HepG2 (cell line): ENCODE measurements around the gene ATG16L2. TPM values are rescaled to one million over a fixed set of nuclear protein-coding genes. Genes with fewer than 3 reads are reported as not detected.

Experiments used
- ATAC-seq: fragments of 200-7000 bp; cut with Tn5 transposase; 3 replicates; pipeline ENCODE4 v1.9.1; 2020; ENCODE audit warnings: mild to moderate bottlenecking, moderate library complexity
- BruUV-seq: library from RNA; stranded (reverse); fragments of 400-500 nt; replicated peaks from 2 replicates; lab custom pipeline; 2021; lab: Mats Ljungman, UMichigan
- CTCF ChIA-PET: fragments of 300-600 bp; formaldehyde crosslinking; extraction: SDS; loops from one replicate; lab custom pipeline; 2021; ENCODE audit warnings: low total read pairs, inconsistent platforms, low intra/inter-chr PET ratio; lab: Yijun Ruan, JAX
- POLR2A ChIA-PET: fragments of 350-600 bp; sonication (Branson Sonifier 250); formaldehyde crosslinking; loops from one replicate; lab custom pipeline; 2020; ENCODE audit warnings: antibody characterized with exemption, inconsistent platforms; lab: Yijun Ruan, JAX
- DNase-seq: peaks from one replicate; pipeline ENCODE4 v3.0.0-alpha.2; 2015; ENCODE audit warnings: low spot score
- FAIRE-seq: peaks from 3 replicates; lab custom pipeline; 2011; peaks lifted over from hg19 to GRCh38; lab: Jason Lieb, UNC
- H2AFZ ChIP-seq: one replicate; pipeline ENCODE4 v1.6.1; 2011; ENCODE audit warnings: low read length, inconsistent platforms
- H3K27ac ChIP-seq: fragments of 300-600 bp; 3 replicates; pipeline ENCODE4 v1.8.0; 2011; ENCODE audit warnings: mixed run types, mild to moderate bottlenecking, mixed read lengths, low read length, inconsistent platforms; ENCODE audit not compliant: insufficient read depth; ENCODE audit errors: extremely low read length
- H3K27me3 ChIP-seq, 2 experiments: fragments of 200-600 bp in 1 of 2; 2 replicates in 1 of 2; 3 replicates in 1 of 2; pipeline versions ENCODE4 v1.6.0 to v1.8.0; 2011; ENCODE audit warnings: low read length in 2 of 2, mild to moderate bottlenecking in 2 of 2, moderate library complexity in 2 of 2, inconsistent platforms in 1 of 2; ENCODE audit not compliant: insufficient read depth in 2 of 2, control insufficient read depth in 1 of 2
- H3K36me3 ChIP-seq, 2 experiments: fragments of 200-600 bp in 1 of 2; replicated peaks in 1 of 2; 2 replicates in 1 of 2; 3 replicates in 1 of 2; pipeline versions ENCODE4 v1.5.1 to v1.8.0; 2011; ENCODE audit warnings: low read length in 2 of 2, inconsistent platforms in 1 of 2; ENCODE audit not compliant: insufficient read depth in 2 of 2, control insufficient read depth in 1 of 2
- H3K4me1 ChIP-seq: 2 replicates; pipeline ENCODE4 v1.5.1; 2012; ENCODE audit warnings: low read length, inconsistent platforms; ENCODE audit not compliant: insufficient read depth
- H3K4me2 ChIP-seq: 2 replicates; pipeline ENCODE4 v1.6.0; 2011; ENCODE audit warnings: low read depth, low read length, inconsistent platforms
- H3K4me3 ChIP-seq, 3 experiments: fragments of 200-600 bp in 1 of 3; sonication (generic), shearing (Covaris generic) in 1 of 3; replicated peaks in 1 of 3; 2 replicates each; pipeline ENCODE4 v1.5.1; 2011 to 2016; ENCODE audit warnings: low read length in 3 of 3, inconsistent platforms in 2 of 3, low read depth in 2 of 3, mild to moderate bottlenecking in 2 of 3, control low read depth in 1 of 3, mixed read lengths in 1 of 3; ENCODE audit not compliant: insufficient read depth in 1 of 3
- H3K79me2 ChIP-seq: one replicate; pipeline ENCODE4 v1.6.1; 2011; ENCODE audit warnings: low read length, inconsistent platforms; ENCODE audit not compliant: insufficient read depth
- H3K9ac ChIP-seq: 2 replicates; pipeline ENCODE4 v1.6.0; 2011; ENCODE audit warnings: mild to moderate bottlenecking, low read depth, low read length, inconsistent platforms; ENCODE audit not compliant: insufficient read depth
- H3K9me3 ChIP-seq: 2 replicates; pipeline ENCODE4 v1.5.1; 2012; ENCODE audit warnings: mild to moderate bottlenecking, low read length
- H4K20me1 ChIP-seq: 2 replicates; pipeline ENCODE4 v1.6.0; 2011; ENCODE audit warnings: inconsistent platforms, mild to moderate bottlenecking, low read length, moderate library complexity; ENCODE audit not compliant: insufficient read depth
- IKZF1 ChIP-seq: fragments of 450-650 bp; IDR thresholded peaks from 2 replicates; pipeline ENCODE4 v1.7.1; 2016
- KDM5A ChIP-seq: fragments of 200-600 bp; sonication (generic); IDR thresholded peaks from 2 replicates; pipeline ENCODE4 v1.7.0; 2018; ENCODE audit warnings: antibody characterized with exemption, mild to moderate bottlenecking, low read length, borderline replicate concordance
- POLR2AphosphoS5 ChIP-seq: IDR thresholded peaks from 2 replicates; pipeline ENCODE4 v1.6.1; 2012; ENCODE audit warnings: low read depth, low read length
- SNAI1 ChIP-seq: sonication (generic); formaldehyde crosslinking; IDR thresholded peaks from 2 replicates; pipeline ENCODE4 v1.5.0; 2020; ENCODE audit warnings: mild to moderate bottlenecking, missing genetic modification reagents, borderline replicate concordance
- WIZ ChIP-seq: sonication (generic); formaldehyde crosslinking; IDR thresholded peaks from 2 replicates; pipeline ENCODE4 v1.5.1; 2020; ENCODE audit warnings: mild to moderate bottlenecking, missing genetic modification reagents
- XRCC5 ChIP-seq: fragments of 200-400 bp; formaldehyde crosslinking; optimal IDR thresholded peaks from 2 replicates; pipeline ENCODE3; 2017; ENCODE audit warnings: mild to moderate bottlenecking, low read length
- ZBTB37 ChIP-seq: sonication (generic); formaldehyde crosslinking; IDR thresholded peaks from 2 replicates; pipeline ENCODE4 v1.4.0; 2020; ENCODE audit warnings: mild to moderate bottlenecking, missing genetic modification reagents
- ZNF782 ChIP-seq: sonication (generic); formaldehyde crosslinking; IDR thresholded peaks from 2 replicates; pipeline ENCODE4 v1.4.0; 2020; ENCODE audit warnings: missing genetic modification reagents, mild to moderate bottlenecking, borderline replicate concordance
- ZSCAN30 ChIP-seq: sonication (generic); formaldehyde crosslinking; IDR thresholded peaks from 2 replicates; pipeline ENCODE4 v1.5.0; 2020; ENCODE audit warnings: mild to moderate bottlenecking, missing genetic modification reagents
- WGBS: methylation state at CpG from one replicate; pipeline ENCODE4 v1.1.6; 2017; ENCODE audit warnings: low lambda C conversion rate; 5-methylcytosine and 5-hydroxymethylcytosine counted together
- in situ Hi-C: cut with HindIII; loops from 2 replicates; pipeline ENCODE4 v1.10.0; 2017; ENCODE audit warnings: low pct_unique_long_range_greater_than_20kb; ENCODE audit not compliant: extremely low pct_ligation_motif_present
- intact Hi-C: fragments of 100-400 bp; cut with micrococcal nuclease; formaldehyde crosslinking; loops from one replicate; pipeline ENCODE4 v1.10.0; 2022; ENCODE audit not compliant: unreplicated experiment
- polyA plus RNA-seq, 8 experiments: library from polyadenylated mRNA; depleted of rRNA in 3 of 8; stranded (reverse) in 7 of 8; unstranded in 1 of 8; fragments of >200 nt; fragmentation: Illumina TruSeq in 4 of 8; extraction: Trizol in 4 of 8; gene quantifications; 2 replicates each; pipeline versions ENCODE4 v1.2.1 to v1.2.3, GENCODE V29; 2011 to 2016; ENCODE audit warnings: low read depth in 4 of 8, missing spikeins in 1 of 8, mixed read lengths in 1 of 8; ENCODE audit not compliant: insufficient read depth in 1 of 8
- total RNA-seq, 5 experiments: library from RNA; depleted of rRNA; stranded (reverse); fragments of >200 nt; fragmentation: Illumina TruSeq; extraction: Trizol; gene quantifications; 2 replicates each; pipeline ENCODE4 v1.2.3, GENCODE V29; 2016; ENCODE audit warnings: low read depth in 1 of 5
- TF ChIP-seq, protein P1 (sequence below): sonication (generic); formaldehyde crosslinking; IDR thresholded peaks from 2 replicates; pipeline ENCODE4 v1.8.1; 2023; ENCODE audit warnings: mild to moderate bottlenecking, inconsistent platforms, moderate library complexity, missing genetic modification reagents, borderline replicate concordance
- TF ChIP-seq, protein P2 (sequence below): conservative IDR thresholded peaks from 2 replicates; pipeline ENCODE4 v1.6.1; 2018; ENCODE audit warnings: missing genetic modification reagents

Gene ATG16L2
- total and polyA plus RNA-seq, 2 of the 13 experiments (the other 11 are each of a cell fraction or from before 2014, with no cell fraction given) = 6.2 to 14.8 TPM

DNA sequence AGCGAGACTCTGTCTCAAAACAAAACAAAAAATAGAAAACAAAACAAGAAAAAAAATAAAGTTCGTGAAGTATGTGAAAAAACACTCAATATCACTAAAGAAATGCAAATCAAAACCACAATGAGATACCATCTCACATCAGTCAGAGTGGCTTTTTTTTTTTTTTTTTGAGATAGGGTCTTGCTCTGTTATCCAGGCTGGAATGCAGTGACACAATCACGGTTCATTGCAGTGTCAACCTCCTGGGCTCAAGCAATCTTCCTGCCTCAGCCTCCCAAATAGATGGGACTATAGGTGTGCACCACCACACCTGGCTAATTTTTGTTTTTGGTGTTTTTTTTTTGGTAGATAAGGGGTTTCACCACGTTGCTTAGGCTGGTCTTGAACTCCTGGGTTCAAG is 37.5 kb downstream of the ATG16L2 start:
- Histone ChIP-seq H3K9me3 (no peaks in the 10 kb centered on the region), H3K9ac (no peak overlapping the region), H3K79me2 (no peaks in the 10 kb centered on the region), H3K27me3 (no peaks in the 10 kb centered on the region), H3K4me1 (no peaks in the 10 kb centered on the region), H3K27ac (no peak overlapping the region), H3K4me2 (no peak overlapping the region), H3K36me3 (peaks cover 10 to 36% of the 10 kb centered on the region in 2 experiments)
- intact Hi-C loops = no loop called here
- FAIRE-seq (no peak), DNase-seq (no peak), ATAC-seq (no peak)
- BruUV-seq = no TSS peak
- in situ Hi-C loops = no loop called here
- TF ChIP-seq SNAI1 = no peak
- no peak for TF ChIP-seq ZNF782 (CRISPR knock-in tag)
- TF ChIP-seq, protein P1, sequence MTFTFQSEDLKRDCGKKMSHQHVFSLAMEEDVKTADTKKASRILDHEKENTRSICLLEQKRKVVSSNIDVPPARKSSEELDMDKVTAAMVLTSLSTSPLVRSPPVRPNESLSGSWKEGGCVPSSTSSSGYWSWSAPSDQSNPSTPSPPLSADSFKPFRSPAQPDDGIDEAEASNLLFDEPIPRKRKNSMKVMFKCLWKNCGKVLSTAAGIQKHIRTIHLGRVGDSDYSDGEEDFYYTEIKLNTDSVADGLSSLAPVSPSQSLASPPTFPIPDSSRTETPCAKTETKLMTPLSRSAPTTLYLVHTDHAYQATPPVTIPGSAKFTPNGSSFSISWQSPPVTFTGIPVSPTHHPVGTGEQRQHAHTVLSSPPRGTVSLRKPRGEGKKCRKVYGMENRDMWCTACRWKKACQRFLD = no peak
- TF ChIP-seq XRCC5 = no peak
- TF ChIP-seq, all 625 proteins: peak for 0
- Histone ChIP-seq H2AFZ (no peak overlapping the region), H4K20me1 (no peaks in the 10 kb centered on the region), H3K4me3 (no peak overlapping the region)
- ChIA-PET CTCF (no interaction called here), POLR2A (no interaction called here)
- WGBS = 96% methylated on average over 4 of the region's 4 CpGs

- Histone ChIP-seq H3K27me3 (no peaks in the 10 kb centered on the region), H3K9me3 (no peaks in the 10 kb centered on the region), H3K9ac (no peak overlapping the region), H3K79me2 (no peaks in the 10 kb centered on the region), H3K4me3 (no peak overlapping the region), H3K4me2 (no peak overlapping the region), H3K36me3 (peaks cover 9 to 30% of the 10 kb centered on the region in 2 experiments), H3K4me1 (no peaks in the 10 kb centered on the region), H2AFZ (no peak overlapping the region), H3K27ac (no peak overlapping the region), H4K20me1 (no peaks in the 10 kb centered on the region; the same call in 1 of the 2 replicates)
- no TSS peak for BruUV-seq
- in situ Hi-C loops (no loop called here), intact Hi-C loops (no loop called here)
- no peak for TF ChIP-seq KDM5A
- TF ChIP-seq ZBTB37 (CRISPR knock-in tag) = no peak
- no peak for TF ChIP-seq IKZF1
- TF ChIP-seq, protein P2, sequence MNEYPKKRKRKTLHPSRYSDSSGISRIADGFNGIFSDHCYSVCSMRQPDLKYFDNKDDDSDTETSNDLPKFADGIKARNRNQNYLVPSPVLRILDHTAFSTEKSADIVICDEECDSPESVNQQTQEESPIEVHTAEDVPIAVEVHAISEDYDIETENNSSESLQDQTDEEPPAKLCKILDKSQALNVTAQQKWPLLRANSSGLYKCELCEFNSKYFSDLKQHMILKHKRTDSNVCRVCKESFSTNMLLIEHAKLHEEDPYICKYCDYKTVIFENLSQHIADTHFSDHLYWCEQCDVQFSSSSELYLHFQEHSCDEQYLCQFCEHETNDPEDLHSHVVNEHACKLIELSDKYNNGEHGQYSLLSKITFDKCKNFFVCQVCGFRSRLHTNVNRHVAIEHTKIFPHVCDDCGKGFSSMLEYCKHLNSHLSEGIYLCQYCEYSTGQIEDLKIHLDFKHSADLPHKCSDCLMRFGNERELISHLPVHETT (CRISPR knock-in tag) = no peak
- TF ChIP-seq ZSCAN30 = no peak
- TF ChIP-seq POLR2AphosphoS5 = no peak
- no peak for TF ChIP-seq WIZ
- ChIA-PET CTCF (no interaction called here), POLR2A (no interaction called here)
- DNase-seq = no peak
- no peak for ATAC-seq
- WGBS = 96% methylated on average over 3 of the region's 3 CpGs
- no peak for FAIRE-seq
Observed at GRCh38 chr11:72856065-72856464, 41.9 kb downstream of the ATG16L2 start.
